Measurements from ENCODE around the gene SUPT3H.
"Not testable (repeated sequence)": the region's sequence is repeated elsewhere in the genome, so short reads cannot be mapped to it uniquely, and the experiment has no call there.

The SUPT3H gene

GRCh38 chr6:45112711-45113110 is 265.0 kb downstream of the SUPT3H start:
- DNase-seq (ENCODE audit: low read depth) = no peak

GRCh38 chr6:45109551-45109950 is 268.2 kb downstream of the SUPT3H start:
- no peak for DNase-seq (ENCODE audit: low read depth)

GRCh38 chr6:45105170-45105820 is 272.4 kb downstream of the SUPT3H start:
- DNase-seq (ENCODE audit: low read depth) = peak; percentile 16

GRCh38 chr6:45104429-45104828 is 273.3 kb downstream of the SUPT3H start:
- DNase-seq (ENCODE audit: low read depth) = no peak

- DNase-seq (ENCODE audit: low read depth) = no peak
These were observed 279.5 kb downstream of the SUPT3H start for GRCh38 chr6:45098256-45098655.

GRCh38 chr6:45094831-45095230 is 282.9 kb downstream of the SUPT3H start:
- no peak for DNase-seq (ENCODE audit: low read depth)

- no peak for DNase-seq (ENCODE audit: low read depth)
These were observed 285.6 kb downstream of the SUPT3H start for GRCh38 chr6:45092135-45092534.

GRCh38 chr6:45086360-45087084 is 291.2 kb downstream of the SUPT3H start:
- no peak for DNase-seq (ENCODE audit: low read depth)

- no peak for DNase-seq (ENCODE audit: low read depth)
These were observed 293.5 kb downstream of the SUPT3H start for GRCh38 chr6:45084257-45084656.

GRCh38 chr6:45082091-45082490 is 295.6 kb downstream of the SUPT3H start:
- DNase-seq (ENCODE audit: low read depth) = no peak

- DNase-seq (ENCODE audit: low read depth) = no peak
These were observed 296.1 kb downstream of the SUPT3H start for GRCh38 chr6:45081634-45082033.

- no peak for DNase-seq (ENCODE audit: low read depth)
These were observed 299.3 kb downstream of the SUPT3H start for GRCh38 chr6:45078432-45078831.

GRCh38 chr6:45076217-45076930 is 301.4 kb downstream of the SUPT3H start:
- DNase-seq (ENCODE audit: low read depth) = peak; percentile 71

- peak; percentile 95 for DNase-seq (ENCODE audit: low read depth)
These were observed 302.5 kb downstream of the SUPT3H start for GRCh38 chr6:45075246-45075645.

- no peak for DNase-seq (ENCODE audit: low read depth)
These were observed 303.3 kb downstream of the SUPT3H start for GRCh38 chr6:45074439-45074838.

- DNase-seq (ENCODE audit: low read depth) = no peak
These were observed 304.0 kb downstream of the SUPT3H start for GRCh38 chr6:45073771-45074170.

GRCh38 chr6:45072673-45073072 is 305.1 kb downstream of the SUPT3H start:
- DNase-seq (ENCODE audit: low read depth) = no peak

GRCh38 chr6:45072016-45072415 is 305.7 kb downstream of the SUPT3H start:
- no peak for DNase-seq (ENCODE audit: low read depth)

GRCh38 chr6:45069091-45069490 is 308.6 kb downstream of the SUPT3H start:
- no peak for DNase-seq (ENCODE audit: low read depth)

- DNase-seq (ENCODE audit: low read depth) = not testable (repeated sequence)
These were observed 310.3 kb downstream of the SUPT3H start for GRCh38 chr6:45067446-45067845.

- not testable (repeated sequence) for DNase-seq (ENCODE audit: low read depth)
These were observed 315.1 kb downstream of the SUPT3H start for GRCh38 chr6:45062659-45063058.

GRCh38 chr6:45057711-45058110 is 320.0 kb downstream of the SUPT3H start:
- no peak for DNase-seq (ENCODE audit: low read depth)

GRCh38 chr6:45054610-45055009 is 323.1 kb downstream of the SUPT3H start:
- no peak for DNase-seq (ENCODE audit: low read depth)

Data from HS-5 (cell line).